Muscle of back (tissue), 13 donors: ENCODE measurements around the gene PRLH. TPM values are rescaled to one million over a fixed set of nuclear protein-coding genes. Genes with fewer than 3 reads are reported as not detected.

Experiments used
- DNase-seq, 3 donors: peaks; one replicate each; pipeline versions ENCODE4 v3.0.0 to v3.0.0-alpha.2; 2013
- long read RNA-seq, 9 donors: transcript quantifications; one replicate each; lab custom pipeline, GENCODE V29; 2026
- polyA plus RNA-seq, 10 donors: library from polyadenylated mRNA; unstranded; fragments of 120-200 nt; gene quantifications; one replicate each; pipeline ENCODE4 v1.2.1, GENCODE V29; 2013; ENCODE audit not compliant: insufficient read length in 10 of 10

The PRLH gene
- not detected for polyA plus RNA-seq
- long read RNA-seq, donor 1, result 0 reads
- long read RNA-seq, donor 2, result 0 reads
- long read RNA-seq, donor 3, result 0 reads
- long read RNA-seq, donor 4, result 0 reads
- long read RNA-seq, donor 5, result 0 reads
- long read RNA-seq, donor 6, result 0 reads
- long read RNA-seq, donor 7, result 0 reads
- long read RNA-seq, donor 8, result 0 reads
- long read RNA-seq, donor 9, result 0 reads

- DNase-seq, result no peak
Measured at GRCh38 chr2:237566401-237567235, at the start of gene PRLH. TSS of gene PRLH (plus strand) at chr2:237566574. CDS start at chr2:237566574, 0 bp downstream.

- DNase-seq, result no peak
Measured at GRCh38 chr2:237517163-237517562, 49.2 kb upstream of the PRLH start.

- DNase-seq, result no peak
Measured at GRCh38 chr2:237517990-237518389, 48.4 kb upstream of the PRLH start.

- no peak for DNase-seq
Measured at GRCh38 chr2:237519506-237520245, 46.7 kb upstream of the PRLH start.

GRCh38 chr2:237520290-237520689, 46.1 kb upstream of the PRLH start:
- no peak for DNase-seq

- no peak for DNase-seq
Measured at GRCh38 chr2:237524631-237525030, 41.7 kb upstream of the PRLH start.

- no peak for DNase-seq
Measured at GRCh38 chr2:237525559-237526157, 40.7 kb upstream of the PRLH start.

- DNase-seq, result no peak
Measured at GRCh38 chr2:237527233-237527632, 39.1 kb upstream of the PRLH start.

GRCh38 chr2:237527766-237528165, 38.6 kb upstream of the PRLH start:
- DNase-seq, result no peak

GRCh38 chr2:237529452-237530402, 36.6 kb upstream of the PRLH start:
- no peak for DNase-seq

- no peak for DNase-seq
Measured at GRCh38 chr2:237530472-237531433, 35.6 kb upstream of the PRLH start.

GRCh38 chr2:237532160-237532559, 34.2 kb upstream of the PRLH start:
- no peak for DNase-seq

GRCh38 chr2:237533668-237534161, 32.7 kb upstream of the PRLH start:
- DNase-seq, result no peak

GRCh38 chr2:237534380-237534779, 32.0 kb upstream of the PRLH start:
- DNase-seq, result no peak

- no peak for DNase-seq
Measured at GRCh38 chr2:237535385-237536082, 30.8 kb upstream of the PRLH start.

- DNase-seq, result no peak
Measured at GRCh38 chr2:237536083-237536415, 30.3 kb upstream of the PRLH start.

GRCh38 chr2:237536617-237537016, 29.8 kb upstream of the PRLH start:
- DNase-seq, result no peak

GRCh38 chr2:237538001-237538720, 28.2 kb upstream of the PRLH start:
- DNase-seq, result no peak
